COLO668 (cell line): ENCODE data around the gene ITGB8.

Source experiments
- DNase-seq: peaks from one replicate; lab custom pipeline; 2025; ENCODE audit not compliant: unreplicated experiment; lab: John Stamatoyannopoulos, UW

The ITGB8 gene

DNA sequence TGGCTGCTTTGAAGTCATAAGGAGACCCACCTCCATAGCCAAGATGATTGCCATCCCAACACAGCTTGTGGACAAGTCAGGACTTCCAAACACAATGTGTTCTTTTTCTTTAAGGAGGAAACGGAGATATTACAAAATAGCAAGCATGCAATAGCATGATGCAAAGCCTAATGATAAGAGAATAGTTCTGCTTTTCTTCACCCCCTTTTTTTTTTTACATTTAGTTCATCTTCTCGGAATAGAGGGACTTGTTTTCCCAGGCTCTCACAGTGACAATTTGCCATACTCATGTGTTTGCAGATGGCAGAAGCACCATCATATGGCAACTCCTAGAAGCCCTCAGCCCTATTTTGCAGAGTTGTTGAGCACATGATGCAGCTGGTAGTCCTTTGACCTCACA, 119.8 kb downstream of the ITGB8 start:
- DNase-seq, result no peak

DNA sequence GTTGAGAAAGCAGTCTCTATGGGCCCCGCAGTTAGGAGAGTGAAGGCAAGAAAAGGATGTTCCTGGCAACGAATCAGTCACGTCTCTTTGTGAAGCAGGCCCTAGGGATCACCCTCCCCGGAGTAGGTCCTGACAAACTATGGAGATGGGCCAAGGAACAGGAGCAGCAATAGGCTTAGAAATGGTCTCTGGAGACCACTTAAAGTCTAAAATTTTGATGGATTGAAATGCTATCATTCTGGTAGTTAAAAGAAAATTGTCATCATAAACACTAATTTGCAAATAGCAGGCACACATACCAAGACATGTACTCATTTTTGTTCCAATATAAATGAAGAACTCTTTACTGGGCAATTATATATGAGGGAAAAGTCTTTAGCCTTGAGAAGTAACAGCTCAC, 123.5 kb downstream of the ITGB8 start:
- DNase-seq, result no peak

DNA sequence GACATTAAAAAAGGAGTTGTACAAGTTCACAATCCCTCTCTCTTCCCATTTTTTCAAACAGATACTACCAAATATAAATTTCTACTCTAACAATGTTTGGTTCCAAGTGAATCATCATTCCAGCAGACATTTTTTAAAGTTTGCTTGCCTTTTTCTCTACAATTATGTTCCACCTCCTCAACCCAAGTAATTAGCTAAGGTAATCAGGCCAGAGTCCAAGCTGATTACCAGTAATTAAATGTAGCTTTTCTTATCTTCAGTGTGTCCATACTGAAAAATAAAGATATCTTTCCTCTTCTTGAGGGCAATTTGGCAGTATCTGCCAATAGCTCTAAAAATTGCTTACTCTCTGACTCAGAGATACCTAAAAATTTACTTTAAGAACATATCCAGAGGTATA, 126.0 kb downstream of the ITGB8 start:
- no peak for DNase-seq

DNA sequence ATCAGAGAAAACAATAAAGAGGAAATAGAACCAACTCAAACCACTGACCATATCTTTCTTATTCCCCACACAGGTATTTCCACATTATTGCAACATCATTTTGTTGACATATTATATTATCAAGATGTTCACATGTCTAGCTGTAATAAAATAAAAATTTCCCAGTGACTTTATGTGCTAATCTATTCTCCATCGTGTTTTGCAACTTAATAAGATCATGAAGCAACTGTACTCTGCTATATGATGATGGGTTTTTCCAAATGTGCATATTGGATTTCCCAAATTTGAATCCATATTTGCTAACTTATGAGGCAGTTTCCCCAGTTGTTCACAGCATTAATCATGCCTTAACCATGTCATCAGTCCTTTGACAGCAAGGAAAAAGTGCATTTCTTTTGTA, 127.8 kb downstream of the ITGB8 start:
- DNase-seq, result no peak

DNA sequence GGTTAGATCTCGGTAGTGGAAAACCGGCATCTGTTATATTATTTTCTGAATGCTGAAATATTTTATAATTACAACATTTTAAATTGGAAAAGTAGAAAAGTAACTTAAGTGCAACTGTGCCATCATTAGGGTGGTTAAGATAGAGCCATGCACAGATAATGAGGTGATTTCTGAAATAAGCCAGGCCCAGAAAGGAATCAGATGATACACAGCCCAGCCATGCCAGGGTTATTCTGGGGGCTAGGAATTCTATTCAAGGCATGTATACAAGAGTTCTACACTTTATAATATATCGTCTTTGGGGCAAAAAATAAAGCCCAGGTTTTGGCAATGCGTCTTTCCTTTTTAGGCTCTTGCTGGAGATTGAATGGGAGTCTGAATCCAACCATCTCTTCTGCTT, 128.7 kb downstream of the ITGB8 start:
- DNase-seq, result no peak

DNA sequence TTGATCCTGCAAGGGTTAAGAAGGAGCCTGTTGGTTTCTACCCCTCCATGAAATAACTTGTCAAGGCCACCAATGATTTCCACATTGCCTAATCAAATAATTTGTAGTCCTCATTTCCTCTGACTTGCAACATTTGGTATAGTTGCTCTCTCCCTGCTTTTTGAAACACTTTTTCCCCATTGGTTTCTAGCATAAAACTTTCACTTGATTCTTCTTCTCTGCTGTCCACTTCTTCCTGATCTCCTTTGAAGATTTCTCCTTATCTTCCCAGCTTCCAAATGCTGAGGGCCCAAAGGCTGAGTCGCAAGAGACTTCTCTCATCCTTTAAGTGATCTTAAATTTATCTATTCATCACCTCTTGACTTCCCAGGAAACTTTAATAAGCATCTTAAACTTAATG, 134.2 kb downstream of the ITGB8 start:
- no peak for DNase-seq
